Adrenal gland (tissue), 5 donors: Measurements from ENCODE around the gene FAM72D.
"Not testable (repeated sequence)": the region's sequence is repeated elsewhere in the genome, so short reads cannot be mapped to it uniquely, and the experiment has no call there.

Source experiments
- POLR2A ChIP-seq, 2 donors: fragments of 450-650 bp; IDR thresholded peaks; one replicate each; pipeline ENCODE4 v1.6.1; 2017; ENCODE audit warnings: antibody characterized with exemption in 2 of 2, mild to moderate bottlenecking in 2 of 2, moderate library complexity in 1 of 2
- TF ChIP-seq, protein P1 (sequence below), 6 experiments: fragments of 450-650 bp in 4 of 6; fragments of 200-600 bp in 2 of 6; sonication (generic) in 1 of 6; IDR thresholded peaks; 1 replicate in 5 of 6; 2 replicates in 1 of 6; pipeline versions ENCODE4 v1.5.1 to v1.8.0; 2016 to 2021; ENCODE audit warnings: antibody characterized with exemption in 6 of 6, mild to moderate bottlenecking in 2 of 6, moderate library complexity in 1 of 6
- donor health status: DM: no; HTN: no; CAD: no.

DNA sequence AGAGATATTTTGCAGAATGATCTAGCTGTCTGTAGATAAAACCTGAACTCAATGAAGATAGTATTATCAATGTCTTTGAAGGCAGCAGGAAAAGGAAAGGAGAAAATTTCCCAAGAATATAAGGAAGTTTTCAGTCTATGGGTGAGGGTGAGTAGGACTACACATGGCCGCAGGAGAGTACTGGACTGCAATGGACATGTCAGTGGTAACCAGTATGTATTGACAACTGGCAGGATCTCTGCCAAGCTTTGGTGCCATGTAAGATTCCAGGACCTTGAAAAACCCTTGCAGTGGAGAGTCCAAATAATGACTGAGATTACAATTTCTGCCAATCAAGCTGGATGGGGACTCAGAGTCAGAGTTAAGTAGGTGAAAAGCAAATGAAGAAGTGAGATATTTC lies 29.3 kb downstream of the FAM72D start:
- TF ChIP-seq, protein P1, sequence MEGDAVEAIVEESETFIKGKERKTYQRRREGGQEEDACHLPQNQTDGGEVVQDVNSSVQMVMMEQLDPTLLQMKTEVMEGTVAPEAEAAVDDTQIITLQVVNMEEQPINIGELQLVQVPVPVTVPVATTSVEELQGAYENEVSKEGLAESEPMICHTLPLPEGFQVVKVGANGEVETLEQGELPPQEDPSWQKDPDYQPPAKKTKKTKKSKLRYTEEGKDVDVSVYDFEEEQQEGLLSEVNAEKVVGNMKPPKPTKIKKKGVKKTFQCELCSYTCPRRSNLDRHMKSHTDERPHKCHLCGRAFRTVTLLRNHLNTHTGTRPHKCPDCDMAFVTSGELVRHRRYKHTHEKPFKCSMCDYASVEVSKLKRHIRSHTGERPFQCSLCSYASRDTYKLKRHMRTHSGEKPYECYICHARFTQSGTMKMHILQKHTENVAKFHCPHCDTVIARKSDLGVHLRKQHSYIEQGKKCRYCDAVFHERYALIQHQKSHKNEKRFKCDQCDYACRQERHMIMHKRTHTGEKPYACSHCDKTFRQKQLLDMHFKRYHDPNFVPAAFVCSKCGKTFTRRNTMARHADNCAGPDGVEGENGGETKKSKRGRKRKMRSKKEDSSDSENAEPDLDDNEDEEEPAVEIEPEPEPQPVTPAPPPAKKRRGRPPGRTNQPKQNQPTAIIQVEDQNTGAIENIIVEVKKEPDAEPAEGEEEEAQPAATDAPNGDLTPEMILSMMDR (IDR thresholded peaks at IDR 0.05) = not testable (repeated sequence)
- not testable (repeated sequence) for TF ChIP-seq POLR2A (IDR thresholded peaks at IDR 0.05)
